HG03060 (cell line): ENCODE measurements around the gene CMIP.
"Not testable (repeated sequence)": the region's sequence is repeated elsewhere in the genome, so short reads cannot be mapped to it uniquely, and the experiment has no call there.

Source experiments
- ATAC-seq: cut with Tn5 transposase; IDR thresholded peaks from one replicate; pipeline ENCODE4 v1.9.1; 2021; ENCODE audit warnings: low read depth, moderate number of reproducible peaks; ENCODE audit not compliant: unreplicated experiment

The CMIP gene

GRCh38 chr16:81513204-81514040 is 68.8 kb downstream of the CMIP start:
- ATAC-seq: no peak

- ATAC-seq: no peak
Observed at GRCh38 chr16:81514041-81514559, 69.5 kb downstream of the CMIP start.

GRCh38 chr16:81514568-81515258 is 70.1 kb downstream of the CMIP start:
- no peak for ATAC-seq

- ATAC-seq: no peak
Observed at GRCh38 chr16:81515281-81515680, 70.7 kb downstream of the CMIP start.

- ATAC-seq: no peak
Observed at GRCh38 chr16:81515721-81516120, 71.1 kb downstream of the CMIP start.

GRCh38 chr16:81516478-81517149 is 72.0 kb downstream of the CMIP start:
- no peak for ATAC-seq

- ATAC-seq: no peak
Observed at GRCh38 chr16:81517150-81517499, 72.5 kb downstream of the CMIP start.

GRCh38 chr16:81517629-81518438 is 73.2 kb downstream of the CMIP start:
- ATAC-seq: no peak

- no peak for ATAC-seq
Observed at GRCh38 chr16:81518439-81518757, 73.8 kb downstream of the CMIP start.

GRCh38 chr16:81519301-81520150 is 74.9 kb downstream of the CMIP start:
- no peak for ATAC-seq

- ATAC-seq: no peak
Observed at GRCh38 chr16:81520151-81520470, 75.5 kb downstream of the CMIP start.

GRCh38 chr16:81520560-81521135 is 76.0 kb downstream of the CMIP start:
- no peak for ATAC-seq

GRCh38 chr16:81521141-81521626 is 76.6 kb downstream of the CMIP start:
- ATAC-seq: no peak

- no peak for ATAC-seq
Observed at GRCh38 chr16:81522108-81522701, 77.6 kb downstream of the CMIP start.

- not testable (repeated sequence) for ATAC-seq
Observed at GRCh38 chr16:81522851-81523250, 78.2 kb downstream of the CMIP start.

- no peak for ATAC-seq
Observed at GRCh38 chr16:81523387-81524115, 78.9 kb downstream of the CMIP start.

- ATAC-seq: no peak
Observed at GRCh38 chr16:81524382-81524781, 79.8 kb downstream of the CMIP start.

- not testable (repeated sequence) for ATAC-seq
Observed at GRCh38 chr16:81524885-81525284, 80.3 kb downstream of the CMIP start.
